T follicular helper cell (primary cell): ENCODE measurements around the gene ZDHHC17.

ENCODE experiments used
- DNase-seq: peaks from one replicate; pipeline ENCODE4 v3.0.0-alpha.2; 2020; ENCODE audit warnings: low read depth

The ZDHHC17 gene

GRCh38 chr12:76820888-76821482 lies 57.1 kb downstream of the ZDHHC17 start:
- DNase-seq, result no peak

DNA sequence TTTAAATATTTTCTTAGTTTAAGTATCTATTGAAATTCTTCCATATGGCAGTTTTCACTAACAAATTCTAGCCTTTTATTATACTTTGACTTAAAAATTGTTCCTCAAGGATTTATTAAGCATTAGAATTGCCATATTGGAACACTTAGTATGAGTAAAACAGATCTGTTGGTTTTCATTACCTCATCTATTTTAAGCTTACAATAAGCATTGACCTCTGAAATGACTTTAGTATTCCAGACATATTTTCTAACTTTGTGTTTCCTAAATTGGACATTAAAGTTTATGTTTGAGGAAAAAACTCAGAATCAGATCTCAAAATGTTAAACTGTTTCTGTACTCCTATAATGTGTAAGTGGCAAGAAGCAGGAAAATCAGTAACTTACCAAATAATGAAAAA lies 66.5 kb downstream of the ZDHHC17 start:
- DNase-seq, result no peak

DNA sequence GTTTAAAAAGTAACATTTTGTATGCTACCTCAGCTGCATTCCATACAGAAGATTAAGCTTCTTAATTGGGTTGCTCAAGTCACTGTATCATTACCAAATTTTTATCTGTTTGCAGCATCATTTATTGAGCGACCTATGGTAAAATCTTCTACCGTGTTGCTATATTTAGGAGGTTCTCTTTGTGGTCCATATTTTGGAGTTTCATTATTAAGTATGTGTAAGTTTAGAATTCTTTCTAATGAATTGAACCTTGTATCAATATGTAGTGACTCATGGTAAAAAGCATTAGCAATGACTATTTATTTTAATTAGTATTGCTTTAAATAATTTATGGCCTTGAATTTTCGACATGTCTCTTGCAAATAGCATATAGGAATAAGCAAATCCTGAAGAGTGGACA lies 72.7 kb downstream of the ZDHHC17 start:
- no peak for DNase-seq

DNA sequence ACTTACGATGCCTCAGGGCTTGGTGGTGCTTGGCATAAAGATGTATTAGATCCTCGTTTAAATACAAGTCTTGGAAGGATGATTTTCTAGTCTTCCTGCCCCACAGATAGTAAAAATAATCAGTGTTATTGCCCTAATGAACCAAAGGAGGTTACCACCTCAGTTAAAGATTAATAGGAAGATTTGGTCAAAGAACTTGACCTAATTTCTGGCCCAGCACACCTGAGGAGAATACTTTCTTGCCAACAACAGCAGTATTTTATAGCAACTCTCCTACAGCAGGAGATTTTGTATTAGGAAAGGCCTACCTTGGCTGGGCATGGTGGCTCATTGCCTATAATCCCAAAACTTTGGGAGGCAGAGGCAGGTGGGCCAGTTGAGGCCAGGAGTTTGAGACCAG lies 83.3 kb downstream of the ZDHHC17 start:
- no peak for DNase-seq

DNA sequence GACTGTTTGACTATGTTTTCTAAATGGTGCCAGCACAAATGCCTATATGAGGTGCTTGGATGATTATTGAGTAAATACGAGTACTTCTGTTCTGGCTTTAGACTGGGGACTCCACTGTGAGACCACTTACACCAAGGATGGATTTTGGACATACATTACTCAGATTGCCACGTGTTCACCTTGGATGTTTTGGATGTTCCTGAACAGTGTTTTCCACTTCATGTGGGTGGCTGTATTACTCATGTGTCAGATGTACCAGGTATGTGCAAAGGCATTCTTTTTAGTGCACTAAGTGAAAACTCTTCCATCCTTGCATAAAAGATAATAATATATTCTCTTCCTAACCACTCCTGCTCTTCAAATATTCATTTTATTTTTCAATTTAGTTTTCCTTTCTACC lies 84.2 kb downstream of the ZDHHC17 start:
- no peak for DNase-seq

DNA sequence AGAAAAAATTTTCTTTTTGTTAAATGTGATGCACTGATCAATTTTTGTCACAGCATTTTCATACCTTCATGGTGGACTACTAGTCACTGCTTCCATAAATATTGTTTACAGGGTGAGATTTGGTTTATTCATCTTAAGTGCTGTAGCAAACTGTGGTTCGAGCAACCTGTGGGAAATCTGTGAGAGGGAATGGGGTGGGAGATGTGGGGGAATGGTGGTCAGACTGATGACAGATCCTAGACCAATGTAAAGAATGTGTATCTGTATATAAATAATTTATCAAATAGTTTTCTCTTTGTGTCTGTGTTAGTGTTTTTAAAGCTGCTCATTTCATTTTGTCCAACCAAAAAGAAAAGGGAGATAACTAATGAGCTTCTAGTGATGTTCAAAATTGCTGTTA lies 88.2 kb downstream of the ZDHHC17 start:
- no peak for DNase-seq

GRCh38 chr12:76855271-76855670 lies 91.4 kb downstream of the ZDHHC17 start:
- no peak for DNase-seq

GRCh38 chr12:76856018-76856644 lies 92.2 kb downstream of the ZDHHC17 start:
- DNase-seq, result no peak

DNA sequence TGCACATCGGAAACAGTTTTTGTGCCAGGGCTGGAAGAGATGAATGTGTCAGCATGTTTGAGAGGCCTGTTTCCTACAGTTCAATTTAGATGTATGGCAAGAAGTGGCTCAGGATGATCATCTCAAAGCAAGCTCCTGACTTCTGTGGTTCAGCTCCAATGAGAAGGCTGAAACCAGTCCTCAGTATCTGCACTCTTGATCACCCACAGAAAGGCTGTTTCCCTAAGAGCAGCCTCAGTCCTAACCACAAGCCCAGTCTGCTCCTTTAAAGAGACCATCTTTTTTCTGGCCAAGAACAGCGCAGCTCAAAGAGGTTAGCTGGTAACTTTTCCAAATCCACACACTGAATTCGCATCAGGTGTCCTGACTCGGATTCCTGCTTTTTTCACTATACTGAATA lies 95.7 kb downstream of the ZDHHC17 start:
- DNase-seq, result no peak

DNA sequence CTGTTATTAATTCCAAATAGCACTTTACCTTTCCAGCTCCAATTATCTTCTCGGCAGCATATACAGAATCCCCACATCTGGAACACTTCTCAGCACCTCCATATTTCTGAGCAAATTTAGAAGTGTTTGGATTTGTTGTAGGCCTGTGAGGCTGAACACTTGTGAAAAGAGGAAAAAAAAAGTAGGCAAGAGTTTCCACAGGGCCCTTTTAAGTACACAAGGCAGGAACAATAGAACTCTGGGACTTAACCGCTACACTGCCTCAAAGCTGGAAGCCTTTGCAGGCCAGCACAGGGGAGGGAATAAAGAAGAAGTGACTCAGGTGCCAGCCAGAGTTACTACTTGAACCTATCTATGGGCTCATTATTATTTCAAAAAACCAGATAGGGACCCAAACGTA lies 96.3 kb downstream of the ZDHHC17 start:
- DNase-seq, result no peak

- DNase-seq, result no peak
These were observed 99.2 kb downstream of the ZDHHC17 start for GRCh38 chr12:76863005-76863670.

GRCh38 chr12:76863837-76864236 lies 99.9 kb downstream of the ZDHHC17 start:
- no peak for DNase-seq

GRCh38 chr12:76864791-76865400 lies 101.0 kb downstream of the ZDHHC17 start:
- DNase-seq, result no peak

- no peak for DNase-seq
These were observed 102.2 kb downstream of the ZDHHC17 start for GRCh38 chr12:76866151-76866567.

- no peak for DNase-seq
These were observed 102.8 kb downstream of the ZDHHC17 start for GRCh38 chr12:76866726-76867125.

- no peak for DNase-seq
These were observed 107.2 kb downstream of the ZDHHC17 start for GRCh38 chr12:76871082-76871481.

DNA sequence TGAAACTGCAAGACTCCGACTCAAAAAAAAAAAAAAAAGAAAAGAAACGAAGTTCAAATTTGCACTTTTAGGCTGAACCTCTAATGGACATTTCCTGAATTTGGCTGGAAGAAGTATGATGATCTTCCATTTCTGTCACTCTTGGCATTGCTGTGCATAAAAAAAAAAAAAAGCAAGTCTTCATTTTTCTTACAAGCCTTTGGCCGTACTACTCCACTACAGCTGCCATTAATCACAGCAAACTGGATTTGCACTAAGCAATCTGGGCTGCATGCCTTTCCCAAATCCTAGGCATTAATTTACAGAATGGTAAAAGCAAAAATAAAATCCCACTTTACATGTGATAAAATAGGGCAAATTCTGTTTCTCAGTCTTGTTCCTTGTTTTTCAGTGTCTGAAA lies 107.8 kb downstream of the ZDHHC17 start:
- DNase-seq, result no peak

GRCh38 chr12:76872415-76872814 lies 108.5 kb downstream of the ZDHHC17 start:
- no peak for DNase-seq

DNA sequence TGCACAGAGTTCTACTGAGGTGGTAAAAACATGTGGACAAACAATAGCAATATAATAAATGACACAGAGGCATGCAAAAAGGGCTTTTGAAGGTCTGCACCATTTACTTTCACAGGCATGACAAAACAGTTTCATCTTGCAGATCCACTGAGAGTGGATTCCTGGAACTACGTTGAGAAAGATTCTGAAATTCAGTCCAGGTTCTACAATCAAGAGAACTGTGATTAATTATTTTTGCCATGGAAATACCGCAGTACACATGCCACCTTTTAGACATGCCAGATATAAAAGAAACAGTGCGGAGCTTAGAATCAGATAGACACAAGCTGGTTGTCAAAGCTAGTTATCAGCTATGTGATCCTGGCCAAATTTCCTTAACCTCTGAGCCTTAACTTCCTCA lies 110.1 kb downstream of the ZDHHC17 start:
- no peak for DNase-seq

DNA sequence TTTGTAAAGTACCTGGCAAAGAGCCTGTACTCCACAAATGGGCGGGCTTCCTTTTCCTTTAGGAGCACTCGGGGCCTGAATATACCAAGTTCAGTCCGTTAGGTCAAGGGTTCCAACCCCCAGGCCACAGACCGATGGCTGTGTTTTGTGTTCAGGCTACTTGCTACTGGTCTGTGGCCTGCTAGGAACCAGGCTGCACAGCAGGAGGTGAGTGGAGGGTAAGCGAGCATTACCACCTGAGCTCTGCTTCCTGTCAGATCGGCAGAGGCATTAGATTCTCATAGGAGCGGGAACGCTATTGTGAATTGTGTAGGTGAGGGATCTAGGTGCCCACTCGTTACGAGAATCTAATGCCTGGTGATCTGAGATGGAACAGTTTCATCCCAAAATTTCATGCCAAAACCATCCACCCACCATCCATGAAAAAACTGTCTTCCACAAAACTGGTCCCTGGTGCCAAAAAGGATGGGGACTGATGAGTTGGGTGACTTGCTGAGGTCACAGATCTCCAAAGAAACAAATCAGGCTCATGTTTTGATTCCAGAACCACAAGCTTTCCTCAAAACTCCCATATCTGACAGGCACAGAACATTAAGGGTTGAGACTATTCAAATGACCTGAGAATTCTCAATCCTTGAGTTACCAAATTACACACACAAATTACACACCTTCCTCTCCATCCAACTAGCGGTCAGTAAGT lies 110.7 kb downstream of the ZDHHC17 start:
- no peak for DNase-seq

DNA sequence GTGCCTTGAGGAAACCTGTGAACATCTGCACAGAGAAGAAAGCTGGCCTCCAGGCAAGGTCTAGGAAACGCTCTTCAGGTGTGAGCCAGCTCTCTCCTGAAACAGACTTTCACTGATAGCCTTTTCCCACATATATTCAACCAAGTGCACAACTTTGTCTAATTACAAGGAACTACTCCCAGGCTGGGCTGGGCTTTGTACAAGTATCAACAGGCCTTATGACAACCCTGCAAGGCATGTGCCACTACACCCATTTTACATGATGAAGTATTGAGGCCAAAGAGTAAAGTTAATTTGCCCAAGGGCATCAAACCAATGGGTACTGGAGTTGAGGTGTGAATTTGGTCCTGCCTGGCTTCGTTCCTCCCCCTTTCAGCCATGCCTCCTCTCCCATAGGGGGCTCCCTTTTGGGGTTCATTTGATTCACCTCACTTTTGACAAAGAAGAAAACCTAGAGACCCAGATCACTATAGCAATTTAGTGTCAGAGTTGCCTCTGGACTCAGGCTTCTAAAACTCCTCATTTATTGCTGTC lies 112.8 kb downstream of the ZDHHC17 start:
- no peak for DNase-seq
